GM19025 (cell line): ENCODE measurements around the gene MEP1A.
"Not testable (repeated sequence)": the region's sequence is repeated elsewhere in the genome, so short reads cannot be mapped to it uniquely, and the experiment has no call there.

Experiments
- ATAC-seq: cut with Tn5 transposase; IDR thresholded peaks from one replicate; pipeline ENCODE4 v1.9.1; 2021; ENCODE audit warnings: mild to moderate bottlenecking, low read depth, moderate library complexity; ENCODE audit not compliant: unreplicated experiment

Gene MEP1A

DNA sequence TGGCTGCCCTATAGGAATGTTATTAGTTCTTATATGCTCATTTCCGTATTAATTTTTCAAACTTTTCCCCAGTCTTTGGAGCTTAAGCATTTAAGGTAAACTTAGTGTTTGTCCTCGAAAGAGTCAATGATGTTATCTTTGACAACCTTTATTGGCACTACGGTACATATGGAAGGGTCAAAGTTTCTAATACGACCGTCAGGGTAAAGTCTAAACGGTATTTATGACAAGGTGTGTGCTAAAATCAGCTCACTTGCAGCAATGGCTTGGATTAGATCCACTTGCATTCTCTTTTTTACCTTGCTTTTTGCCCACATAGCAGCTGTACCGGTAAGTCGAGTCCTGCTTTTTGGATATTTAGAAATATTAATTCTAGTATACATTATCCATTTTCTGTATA lies at the start of gene MEP1A:
Gene MEP1A (plus strand): TSS at position 252 of the 400 bp plus-strand sequence. CDS start 10 bp downstream, at position 262.
- ATAC-seq = no peak

- no peak for ATAC-seq
These were observed 49.6 kb upstream of the MEP1A start for GRCh38 chr6:46743425-46744158.

- not testable (repeated sequence) for ATAC-seq
These were observed 48.9 kb upstream of the MEP1A start for GRCh38 chr6:46744159-46744725.

- no peak for ATAC-seq
These were observed 47.2 kb upstream of the MEP1A start for GRCh38 chr6:46745973-46746372.

DNA sequence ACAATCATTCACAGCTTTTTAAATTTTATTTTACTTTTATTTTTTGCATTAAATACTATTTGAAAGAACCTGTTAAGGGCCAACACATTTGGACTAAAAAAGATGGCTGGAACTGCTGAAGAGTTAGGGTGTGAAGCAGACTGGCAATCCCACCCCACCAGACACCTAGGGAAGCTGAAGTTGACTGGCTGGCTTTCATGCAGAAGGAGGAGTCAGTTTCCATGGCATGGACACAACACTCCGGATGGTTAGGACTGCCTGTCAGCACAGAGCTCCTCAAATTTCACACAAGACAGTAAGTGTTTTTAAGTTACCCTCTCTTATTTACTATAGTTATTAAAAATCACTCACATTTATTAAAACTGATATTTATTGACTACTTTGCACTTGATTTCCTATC lies 46.5 kb upstream of the MEP1A start, which contains the start of gene ANKRD66:
Gene ANKRD66 (plus strand): TSS at position 238 of the 400 bp plus-strand sequence. CDS start 5,016 bp downstream, outside the sequence.
- ATAC-seq = no peak

- ATAC-seq = no peak
These were observed 44.2 kb upstream of the MEP1A start for GRCh38 chr6:46748940-46749503.

DNA sequence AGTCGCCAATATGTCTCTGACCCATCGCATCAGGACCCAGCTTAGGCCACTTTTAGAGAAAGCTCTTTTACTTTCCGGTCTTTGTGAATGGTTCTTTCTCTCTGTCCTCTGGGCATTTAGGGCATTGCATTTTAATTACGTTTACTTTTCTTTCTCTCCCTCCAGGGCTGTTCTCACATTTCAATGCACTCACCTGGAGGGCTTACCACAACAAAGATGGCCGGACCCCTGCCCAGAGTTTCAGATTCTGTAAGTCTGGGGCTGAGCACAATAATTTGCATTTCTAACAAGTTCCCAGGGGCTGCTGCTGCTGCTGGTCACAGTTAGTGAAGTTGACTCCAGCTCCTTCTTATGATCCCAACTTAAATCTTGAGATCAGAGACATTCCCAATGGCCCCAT lies 43.5 kb upstream of the MEP1A start:
- no peak for ATAC-seq

DNA sequence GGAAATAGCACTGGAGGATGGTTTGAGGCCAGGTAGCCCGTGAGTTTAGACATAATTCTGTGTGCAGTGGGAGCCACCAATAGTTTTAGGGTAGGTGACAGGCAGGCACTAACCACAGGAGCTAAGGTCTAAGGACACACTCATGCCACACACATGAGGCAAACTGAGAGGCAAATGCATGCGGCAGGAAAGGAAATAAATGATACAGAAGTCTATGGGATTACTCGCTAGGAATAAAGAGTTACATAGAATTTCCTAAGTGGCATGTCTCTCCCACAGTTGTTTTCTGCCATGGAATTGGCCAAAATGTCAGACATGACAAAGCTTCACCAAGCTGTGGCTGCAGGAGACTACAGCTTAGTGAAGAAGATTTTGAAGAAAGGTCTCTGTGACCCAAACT lies 41.5 kb upstream of the MEP1A start:
- ATAC-seq = no peak

DNA sequence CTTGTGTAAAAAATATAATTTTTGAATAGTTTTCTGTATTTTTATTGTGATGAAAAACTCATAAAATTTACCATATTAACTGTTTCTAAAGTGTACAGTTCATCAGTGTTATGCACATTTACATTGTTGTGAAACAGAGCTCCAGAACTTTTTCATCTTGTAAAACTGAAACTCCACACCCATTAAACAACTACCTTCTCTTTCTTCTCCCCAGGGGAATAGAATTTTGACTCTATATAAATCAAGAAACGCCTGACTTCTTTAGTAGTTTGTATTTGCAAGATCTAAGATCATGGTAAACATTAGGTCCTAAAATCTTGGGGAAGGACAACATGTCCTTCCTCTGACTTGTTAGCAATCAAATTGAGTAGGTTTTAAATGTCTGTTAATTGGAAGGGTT lies 37.3 kb upstream of the MEP1A start:
- ATAC-seq = no peak

DNA sequence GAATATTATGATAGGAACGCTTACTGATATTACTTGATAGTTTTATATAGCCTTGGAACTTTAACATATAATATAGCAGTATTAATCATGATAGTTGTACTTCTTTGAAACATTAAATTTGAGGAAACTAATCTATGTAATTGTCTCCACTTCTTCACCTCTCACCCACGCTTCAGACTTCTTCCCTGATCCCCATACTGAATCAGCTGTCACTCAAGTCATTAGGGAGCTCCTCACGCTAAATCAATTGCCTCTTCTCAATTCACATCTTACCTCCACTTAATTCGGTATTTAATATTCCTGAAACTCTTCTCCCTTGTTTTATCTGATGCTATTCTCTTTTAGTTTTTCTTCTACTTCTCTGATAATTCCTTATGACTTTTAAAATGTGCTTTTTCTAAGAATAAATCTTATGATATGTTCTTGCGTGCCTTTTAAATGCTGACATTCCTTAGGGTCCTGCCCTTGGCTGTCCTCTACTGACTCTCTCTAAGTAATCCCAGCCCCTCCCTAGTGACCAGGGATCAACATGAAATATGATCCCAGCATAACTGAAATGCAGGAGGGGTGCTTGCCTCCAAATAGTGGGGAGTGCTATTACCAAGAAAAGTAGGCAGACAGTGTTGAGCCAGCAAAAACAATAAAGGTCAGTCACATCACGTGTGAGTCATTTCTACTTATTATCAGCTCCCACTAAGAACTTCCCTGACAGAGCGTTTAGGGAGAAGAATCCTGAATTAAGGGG lies 36.5 kb upstream of the MEP1A start:
- no peak for ATAC-seq

DNA sequence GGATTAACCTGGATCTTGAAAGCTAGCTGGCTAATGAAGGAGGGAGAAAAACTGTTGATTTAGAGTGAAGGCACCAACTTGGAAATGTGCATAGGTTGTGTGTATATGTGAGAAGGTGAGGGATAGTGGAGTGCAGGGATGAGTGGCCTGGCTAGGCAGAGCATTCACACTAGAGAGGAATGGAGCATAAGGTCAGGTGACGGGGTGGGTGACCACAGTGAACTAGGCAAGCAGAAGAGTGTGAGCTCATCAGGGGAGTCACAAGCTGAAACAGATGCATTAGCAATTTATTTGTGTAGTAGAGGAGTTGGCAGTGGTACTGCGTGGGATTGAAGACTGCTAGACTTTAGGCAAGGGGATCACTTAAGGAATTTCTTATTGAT lies 36.0 kb upstream of the MEP1A start:
- no peak for ATAC-seq

- no peak for ATAC-seq
These were observed 34.0 kb upstream of the MEP1A start for GRCh38 chr6:46758960-46759753.

GRCh38 chr6:46760925-46761324 lies 32.3 kb upstream of the MEP1A start:
- no peak for ATAC-seq

DNA sequence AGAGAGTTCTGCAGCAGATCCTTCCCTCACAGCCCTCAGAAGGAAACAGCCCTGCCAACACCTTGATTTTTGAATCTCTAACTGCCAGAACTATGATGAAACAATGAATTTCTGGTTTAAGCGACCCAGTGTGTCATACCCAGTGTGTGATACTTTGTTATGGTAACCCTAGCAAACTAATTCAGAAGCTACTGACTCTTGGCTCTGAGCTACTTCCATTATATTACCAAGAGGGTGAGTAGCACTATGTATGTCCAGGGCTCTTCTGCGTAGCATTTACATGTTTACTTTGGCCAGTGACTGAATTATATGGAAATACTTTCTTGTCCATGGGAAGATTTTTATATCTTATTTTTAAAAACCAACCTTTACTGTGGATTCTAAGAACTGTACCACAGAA lies 29.7 kb upstream of the MEP1A start:
- no peak for ATAC-seq

DNA sequence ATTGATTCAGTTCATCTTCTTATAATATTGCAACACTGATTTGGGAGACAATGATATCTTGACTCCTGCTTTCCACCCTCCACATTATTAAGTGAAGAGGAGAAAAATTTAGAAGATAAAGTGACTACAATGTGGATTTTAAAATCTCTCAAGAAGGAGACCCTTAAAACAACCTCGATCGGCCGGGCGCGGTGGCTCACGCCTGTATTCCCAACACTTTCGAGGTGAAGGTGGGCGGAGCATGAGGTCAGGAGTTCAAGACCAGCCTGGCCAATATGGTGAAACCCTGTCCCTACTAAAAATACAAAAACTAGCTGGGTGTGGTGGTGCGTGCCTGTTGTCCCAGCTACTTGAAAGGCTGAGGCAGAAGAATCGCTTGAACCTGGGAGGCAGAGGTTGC lies 28.9 kb upstream of the MEP1A start:
- not testable (repeated sequence) for ATAC-seq

- no peak for ATAC-seq
These were observed 28.2 kb upstream of the MEP1A start for GRCh38 chr6:46764961-46765360.

DNA sequence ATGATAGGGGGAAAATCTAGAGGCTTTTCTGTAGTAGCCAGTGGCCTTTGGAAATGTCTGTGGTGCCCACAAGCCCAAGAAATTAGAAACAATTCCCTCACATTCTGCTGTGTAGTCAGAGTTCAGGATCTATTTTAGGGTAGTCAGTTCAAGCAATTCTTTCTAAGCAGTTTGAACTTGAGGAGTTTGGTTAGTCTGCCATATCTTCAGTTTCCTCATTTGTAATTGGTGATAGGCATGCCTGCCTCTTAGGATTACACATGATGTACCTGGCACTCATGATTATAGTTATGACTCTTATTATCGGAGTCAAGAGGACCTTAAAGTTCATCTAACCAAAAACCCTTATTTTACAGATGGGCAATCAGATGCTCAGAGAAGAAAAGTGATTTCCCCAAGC lies 21.2 kb upstream of the MEP1A start:
- ATAC-seq = no peak

- no peak for ATAC-seq
These were observed 20.4 kb upstream of the MEP1A start for GRCh38 chr6:46772762-46773161.

DNA sequence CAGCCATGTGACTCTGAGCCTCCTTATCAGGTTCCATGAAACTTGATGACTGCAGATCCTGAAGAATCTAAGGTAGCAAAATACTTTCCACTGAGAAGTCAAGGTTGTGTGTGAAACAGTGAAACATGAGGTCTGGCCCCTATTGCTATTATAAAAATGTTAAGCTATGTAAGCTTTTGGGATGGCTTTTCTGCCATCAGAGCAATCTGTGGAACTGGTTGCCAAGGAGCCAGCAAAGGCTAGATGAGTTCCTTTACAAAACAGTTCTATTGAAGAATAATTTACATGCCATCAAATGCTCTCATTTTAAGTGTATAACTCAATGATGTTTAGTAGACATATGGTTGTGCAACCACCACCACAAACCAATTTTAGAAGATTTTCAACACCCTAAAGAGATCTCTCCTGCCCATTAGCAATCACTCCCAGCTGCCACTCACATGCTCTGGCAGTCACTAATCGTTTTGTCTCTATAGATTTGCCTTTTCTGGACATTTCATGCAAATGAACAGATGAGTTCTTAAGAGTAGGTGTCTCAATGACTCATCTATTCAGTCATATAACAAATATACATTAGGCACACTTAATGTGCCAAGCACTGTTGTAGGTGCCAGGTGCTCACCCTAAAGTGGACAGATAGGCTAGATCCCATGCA lies 19.9 kb upstream of the MEP1A start:
- no peak for ATAC-seq

DNA sequence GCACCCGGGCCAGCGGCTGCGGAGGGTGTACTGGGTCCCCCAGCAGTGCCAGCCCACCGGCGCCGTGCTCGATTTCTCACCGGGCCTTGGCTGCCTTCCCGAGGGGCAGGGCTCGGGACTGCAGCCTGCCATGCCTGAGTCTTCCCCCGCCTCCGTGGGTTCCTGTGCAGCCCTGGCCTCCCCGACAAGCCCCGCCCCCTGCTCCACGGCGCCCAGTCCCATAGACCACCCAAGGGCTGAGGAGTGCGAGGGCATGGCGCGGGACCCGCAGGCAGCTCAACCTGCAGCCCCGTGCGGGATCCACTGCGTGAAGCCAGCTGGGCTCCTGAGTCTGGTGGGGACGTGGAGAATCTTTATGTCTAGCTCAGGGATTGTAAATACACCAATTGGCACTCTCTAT lies 18.5 kb upstream of the MEP1A start:
- not testable (repeated sequence) for ATAC-seq
